Ishikawa (cell line): ENCODE measurements around the gene PKP4.

Source experiments
- CEBPB ChIP-seq: IDR thresholded peaks from 2 replicates; pipeline ENCODE4 v1.6.1; 2012
- CREB1 ChIP-seq: IDR thresholded peaks from 2 replicates; pipeline ENCODE4 v1.6.1; 2012; ENCODE audit warnings: low read depth
- EGR1 ChIP-seq: IDR thresholded peaks from 2 replicates; pipeline ENCODE4 v1.6.1; 2012
- EP300 ChIP-seq: IDR thresholded peaks from 2 replicates; pipeline ENCODE4 v1.6.1; 2012; ENCODE audit warnings: borderline replicate concordance
- FOXM1 ChIP-seq: IDR thresholded peaks from 2 replicates; pipeline ENCODE4 v1.6.1; 2012; ENCODE audit warnings: low read depth, borderline replicate concordance
- MAX ChIP-seq: IDR thresholded peaks from 2 replicates; pipeline ENCODE4 v1.6.1; 2012
- NFIC ChIP-seq: IDR thresholded peaks from 2 replicates; pipeline ENCODE4 v1.6.1; 2012
- RAD21 ChIP-seq: IDR thresholded peaks from 2 replicates; pipeline ENCODE4 v1.6.1; 2012; ENCODE audit warnings: low read depth
- REST ChIP-seq: IDR thresholded peaks from 2 replicates; pipeline ENCODE4 v1.6.1; 2012; ENCODE audit warnings: low read depth, mild to moderate bottlenecking
- TAF1 ChIP-seq: IDR thresholded peaks from 2 replicates; pipeline ENCODE4 v1.6.1; 2012; ENCODE audit warnings: low read depth, mild to moderate bottlenecking
- TCF12 ChIP-seq: IDR thresholded peaks from 2 replicates; pipeline ENCODE4 v1.6.1; 2012; ENCODE audit warnings: low read depth
- TEAD4 ChIP-seq: IDR thresholded peaks from 2 replicates; pipeline ENCODE4 v1.6.1; 2012
- USF1 ChIP-seq: IDR thresholded peaks from 2 replicates; pipeline ENCODE4 v1.6.1; 2012
- YY1 ChIP-seq: IDR thresholded peaks from 2 replicates; pipeline ENCODE4 v1.6.1; 2012; ENCODE audit warnings: low read depth
- ZBTB7A ChIP-seq: IDR thresholded peaks from 2 replicates; pipeline ENCODE4 v1.6.1; 2012; ENCODE audit warnings: low read depth

Gene PKP4

GRCh38 chr2:158580760-158581159 is 124.0 kb downstream of the PKP4 start:
- TF ChIP-seq NFIC = peak; percentile 83
- TF ChIP-seq REST = no peak
- TF ChIP-seq CEBPB = no peak

- TF ChIP-seq RAD21 = no peak
- TF ChIP-seq EGR1 = no peak
- TF ChIP-seq TAF1 = no peak
Measured at GRCh38 chr2:158582670-158583069, 125.9 kb downstream of the PKP4 start.

- no peak for TF ChIP-seq TAF1
- no peak for TF ChIP-seq NFIC
- TF ChIP-seq MAX = no peak
- no peak for TF ChIP-seq EP300
- TF ChIP-seq FOXM1 = no peak
- TF ChIP-seq TEAD4 = no peak
- no peak for TF ChIP-seq USF1
- TF ChIP-seq REST = no peak
- no peak for TF ChIP-seq ZBTB7A
Measured at GRCh38 chr2:158583923-158584322, 127.2 kb downstream of the PKP4 start.

GRCh38 chr2:158586491-158586890 is 129.7 kb downstream of the PKP4 start:
- no peak for TF ChIP-seq NFIC
- TF ChIP-seq TAF1 = no peak
- TF ChIP-seq EP300 = no peak
- TF ChIP-seq TCF12 = no peak
- no peak for TF ChIP-seq USF1
- TF ChIP-seq MAX = no peak
- TF ChIP-seq CEBPB = no peak

- TF ChIP-seq CREB1 = no peak
- no peak for TF ChIP-seq EGR1
- TF ChIP-seq FOXM1 = no peak
Measured at GRCh38 chr2:158589303-158589702, 132.6 kb downstream of the PKP4 start.

GRCh38 chr2:158598862-158599517 is 142.2 kb downstream of the PKP4 start:
- TF ChIP-seq USF1 = no peak
- TF ChIP-seq CREB1 = no peak
- no peak for TF ChIP-seq REST
- no peak for TF ChIP-seq YY1
- TF ChIP-seq TEAD4 = no peak
- no peak for TF ChIP-seq MAX
